ENCODE data around the gene ACOT11.
A peak's percentile ranks its signal among the peaks of the same experiment; 100 is the strongest.

ACOT11 gene

DNA sequence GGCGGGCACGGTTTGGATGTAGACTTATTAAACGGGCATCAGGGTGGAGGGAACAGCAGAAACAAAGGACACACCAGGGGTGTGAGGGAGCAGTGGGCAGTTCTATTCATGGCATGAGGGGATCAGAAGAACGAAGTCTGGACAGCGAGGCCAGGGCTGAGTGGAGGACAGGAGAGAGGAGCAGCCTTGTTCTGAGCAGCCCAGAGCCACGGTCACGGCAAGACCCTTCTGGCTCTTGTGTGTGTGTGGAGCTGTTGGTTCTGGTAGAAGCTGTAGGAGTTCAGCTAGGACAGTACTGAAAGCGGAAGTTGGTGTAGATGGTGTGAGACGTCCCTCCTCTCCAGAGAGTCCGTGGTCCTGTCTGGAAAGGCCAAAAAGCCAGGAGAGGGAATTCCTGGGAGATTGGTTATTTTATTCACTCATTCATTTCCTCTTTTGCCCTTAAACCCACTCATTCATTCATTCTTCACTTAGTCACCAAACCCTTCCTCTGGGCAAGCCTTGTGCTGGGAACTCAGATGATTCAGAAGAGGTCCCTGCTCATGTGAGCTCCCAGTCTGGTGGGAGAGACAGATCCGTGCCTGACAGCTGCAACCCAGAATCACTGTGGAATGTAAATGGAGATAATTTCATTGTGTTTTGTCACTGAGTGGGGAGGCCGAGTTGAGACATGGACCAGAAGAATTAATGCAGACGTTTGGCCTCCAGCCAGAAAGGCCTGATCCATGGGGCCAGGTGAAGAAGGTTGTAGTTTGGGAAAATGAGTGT lies 4.1 kb upstream of the ACOT11 start:
- TF ChIP-seq GATA1 (IDR thresholded peaks at IDR 0.05; ENCODE audit: low read depth, low read length) = no peak
- TF ChIP-seq POLR2A (IDR thresholded peaks at IDR 0.05; ENCODE audit: low read length) = no peak
- DNase-seq = no peak

DNA sequence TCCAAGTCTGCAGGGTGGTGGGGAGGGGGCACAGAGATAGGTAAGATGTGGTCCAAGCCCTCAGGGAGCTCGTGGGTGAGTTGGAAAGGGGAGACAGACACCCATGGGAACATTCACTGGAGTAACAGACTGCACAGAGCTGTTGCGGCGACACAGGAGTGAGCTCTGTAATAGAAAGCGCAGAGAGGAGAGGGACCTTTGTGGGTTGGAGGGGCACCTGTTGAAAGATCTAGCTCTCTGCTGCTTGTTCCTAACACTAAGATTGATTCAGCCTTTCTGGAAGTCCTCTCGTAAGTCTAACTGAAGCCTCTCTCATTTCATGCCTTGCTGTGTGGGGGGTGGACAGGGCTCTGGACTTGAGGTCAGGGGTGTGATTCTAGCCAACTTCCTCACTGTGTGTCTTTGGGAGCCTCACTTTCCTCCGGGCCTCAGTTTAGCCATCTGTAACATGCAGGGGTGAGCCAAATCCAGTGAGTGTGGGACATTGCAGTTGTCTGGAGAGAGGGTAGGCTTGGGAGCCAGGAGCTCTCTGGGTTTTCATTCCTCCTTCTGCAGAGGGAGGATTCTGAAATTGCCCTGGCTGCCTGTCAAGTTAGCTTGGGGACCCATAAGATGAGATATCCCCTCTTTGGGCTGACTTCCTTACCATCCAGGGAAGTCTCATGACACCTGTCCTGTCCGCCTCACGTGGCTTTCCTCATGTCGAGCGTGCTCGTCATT lies 2.0 kb upstream of the ACOT11 start:
- no peak for TF ChIP-seq POLR2A (IDR thresholded peaks at IDR 0.05; ENCODE audit: low read length)
- no peak for TF ChIP-seq GATA1 (IDR thresholded peaks at IDR 0.05; ENCODE audit: low read depth, low read length)
- no peak for DNase-seq

DNA sequence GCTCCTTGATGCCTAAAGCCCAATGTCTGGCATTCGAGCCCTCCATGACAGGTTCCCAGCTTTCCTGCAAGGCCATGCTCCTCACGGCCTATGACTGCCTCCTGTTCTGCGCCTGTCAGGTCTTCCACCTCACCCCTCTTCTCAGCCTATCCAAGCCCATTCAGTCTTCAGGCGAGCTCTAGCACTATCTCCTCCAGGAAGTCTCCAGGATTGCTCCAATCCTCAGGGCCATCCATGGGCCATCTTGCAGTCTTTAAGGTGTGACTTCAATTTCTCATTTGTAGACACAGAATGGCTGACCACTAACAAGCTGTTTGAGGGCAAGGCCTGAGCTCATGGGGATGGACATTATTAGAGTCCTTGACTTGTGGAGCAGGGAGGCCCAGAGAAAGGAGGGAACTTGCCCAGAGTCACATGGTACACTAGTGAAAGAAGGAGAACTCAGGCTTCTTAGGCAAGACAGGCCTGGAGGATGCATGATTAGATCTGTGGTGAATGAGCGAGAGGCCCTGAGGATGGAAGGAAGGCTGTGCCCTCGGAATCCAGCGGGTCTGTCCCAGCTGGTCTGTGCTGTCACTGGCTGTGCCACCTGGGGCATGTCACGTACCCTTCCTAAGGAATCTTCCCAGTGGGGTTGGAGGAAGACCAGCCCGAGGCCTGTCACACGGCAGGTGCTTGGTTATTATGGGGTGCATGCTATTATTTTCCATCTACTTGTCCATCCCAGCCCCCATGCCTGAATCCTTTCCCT lies 1.2 kb upstream of the ACOT11 start:
- DNase-seq = peak; percentile 23 to 26
- no peak for TF ChIP-seq POLR2A (IDR thresholded peaks at IDR 0.05; ENCODE audit: low read length)
- TF ChIP-seq GATA1 (IDR thresholded peaks at IDR 0.05; ENCODE audit: low read depth, low read length) = no peak

DNA sequence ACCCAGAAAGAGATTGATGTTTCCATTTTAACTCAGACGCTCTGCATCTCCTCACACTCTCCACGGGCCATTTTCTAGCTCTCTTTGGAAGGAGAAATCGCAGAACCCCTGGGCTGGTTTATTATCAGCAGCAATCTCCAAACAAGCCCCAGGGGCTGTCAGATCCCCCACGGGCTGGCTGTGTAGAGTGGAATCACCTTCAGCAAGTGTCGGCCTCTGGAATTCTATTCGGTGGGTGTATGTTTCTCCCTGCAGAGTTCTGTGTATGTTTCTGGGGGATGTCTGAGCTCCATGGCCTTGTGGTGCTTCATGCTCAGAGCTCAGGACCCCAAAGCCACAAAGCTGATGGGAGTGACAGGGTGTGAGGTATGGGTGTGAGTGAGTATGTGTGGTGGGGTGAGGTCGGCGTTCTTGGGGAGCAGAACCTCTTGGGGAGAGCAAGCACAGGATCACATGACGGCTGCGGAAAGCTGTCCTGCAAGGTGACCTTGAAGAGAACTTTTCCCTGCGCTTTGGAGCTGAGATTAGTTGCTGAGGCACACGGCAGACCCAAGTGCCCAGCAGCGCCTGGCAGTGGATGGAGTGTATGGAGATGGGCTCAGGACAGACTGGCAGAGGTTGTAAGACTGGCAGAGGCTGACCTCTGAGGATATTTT lies 489 bp downstream of the ACOT11 start:
- TF ChIP-seq POLR2A (IDR thresholded peaks at IDR 0.05; ENCODE audit: low read length) (no peak), GATA1 (IDR thresholded peaks at IDR 0.05; ENCODE audit: low read depth, low read length) (no peak)
- DNase-seq = no peak

DNA sequence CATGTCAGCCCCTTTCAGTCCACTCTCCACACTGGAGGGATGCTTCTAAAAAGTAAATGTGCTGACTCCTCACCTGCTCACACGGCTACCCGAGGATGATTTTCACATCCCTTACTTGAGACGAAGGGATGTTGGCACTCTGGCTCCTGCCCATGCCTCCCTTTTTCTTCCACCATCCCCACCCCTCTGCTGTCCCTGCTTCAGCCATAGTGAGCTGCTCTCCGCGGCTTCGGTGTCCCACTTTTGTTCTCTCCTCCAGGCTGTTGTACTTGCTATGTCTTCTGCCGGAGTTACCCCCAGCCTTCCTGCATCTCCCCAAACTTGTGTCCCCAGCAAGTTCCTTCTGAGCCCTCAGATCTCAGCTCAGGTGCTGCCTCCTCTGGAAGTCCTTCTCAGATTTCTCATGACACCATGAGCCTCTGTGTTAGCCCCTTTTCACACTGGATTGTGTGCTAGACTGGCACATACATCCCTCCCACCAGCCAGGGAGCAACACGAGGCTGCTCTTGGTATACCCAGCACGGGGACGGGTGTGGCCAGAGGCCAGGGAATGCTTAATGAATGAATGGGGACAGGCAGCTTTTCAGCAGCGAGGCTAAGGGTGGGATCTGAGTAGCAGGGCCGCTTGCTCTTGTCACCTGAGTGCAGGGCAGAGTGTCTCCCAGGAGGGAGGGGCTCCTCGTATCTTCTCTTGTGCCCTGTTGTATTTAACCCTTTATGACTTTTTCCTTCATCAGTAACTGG lies 1.3 kb downstream of the ACOT11 start:
- no peak for TF ChIP-seq POLR2A (IDR thresholded peaks at IDR 0.05; ENCODE audit: low read length)
- TF ChIP-seq GATA1 (IDR thresholded peaks at IDR 0.05; ENCODE audit: low read depth, low read length) = no peak
- DNase-seq = no peak

DNA sequence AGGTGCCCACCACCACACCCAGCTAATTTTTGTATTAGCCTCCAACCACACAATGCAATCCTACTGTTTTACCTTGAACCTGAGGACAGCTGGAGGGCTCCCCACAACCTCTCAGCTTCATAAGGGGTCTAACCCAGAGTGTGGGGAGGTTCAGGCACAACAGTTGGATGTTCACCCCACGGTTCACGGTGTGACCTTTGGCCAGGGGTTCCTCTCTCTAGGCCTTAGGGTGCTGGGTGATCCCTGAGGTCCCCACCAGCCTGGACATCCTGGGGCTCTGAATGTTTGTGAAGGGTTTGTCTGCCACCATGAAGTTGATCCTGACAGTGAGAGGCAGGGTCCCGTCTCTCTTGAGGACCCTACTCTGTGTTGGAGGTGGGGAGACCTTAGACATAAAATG lies 3.9 kb downstream of the ACOT11 start:
- TF ChIP-seq GATA1 (IDR thresholded peaks at IDR 0.05; ENCODE audit: low read depth, low read length) (no peak), POLR2A (IDR thresholded peaks at IDR 0.05; ENCODE audit: low read length) (no peak)
- no peak for DNase-seq

DNA sequence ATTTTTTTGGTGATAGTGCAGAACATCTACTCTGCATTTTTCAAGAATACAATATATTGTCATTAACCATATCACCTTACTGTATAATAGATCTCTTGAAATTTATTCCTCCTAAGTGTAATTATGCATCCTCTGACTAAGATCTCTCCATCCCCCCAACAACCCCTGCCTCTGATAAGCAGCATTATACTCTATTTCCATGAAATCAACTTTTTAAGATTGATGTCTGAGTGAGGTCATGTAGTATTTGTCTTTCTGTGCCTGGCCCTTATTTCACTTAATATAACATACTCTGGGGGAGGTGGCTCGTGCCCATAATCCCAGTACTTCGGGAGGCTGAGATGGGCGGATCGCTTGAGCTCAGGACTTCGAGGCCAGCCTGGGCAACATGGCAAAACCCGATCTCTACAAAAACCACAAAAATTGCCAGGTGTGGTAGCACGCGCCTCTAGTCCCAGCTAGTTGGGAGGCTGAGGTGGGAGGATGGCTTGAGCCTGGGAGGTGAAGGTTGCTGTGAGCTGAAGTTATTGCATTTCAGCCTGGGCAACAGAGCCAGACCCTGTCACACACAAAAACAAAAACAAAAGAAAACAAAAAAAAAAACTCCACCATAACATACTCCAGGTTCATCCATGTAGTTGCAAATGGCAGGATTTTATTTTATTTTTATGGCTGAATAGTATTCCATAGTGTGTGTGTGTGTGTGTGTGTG lies 5.7 kb downstream of the ACOT11 start:
- DNase-seq = no peak
- no peak for TF ChIP-seq GATA1 (IDR thresholded peaks at IDR 0.05; ENCODE audit: low read depth, low read length)
- no peak for TF ChIP-seq POLR2A (IDR thresholded peaks at IDR 0.05; ENCODE audit: low read length)

DNA sequence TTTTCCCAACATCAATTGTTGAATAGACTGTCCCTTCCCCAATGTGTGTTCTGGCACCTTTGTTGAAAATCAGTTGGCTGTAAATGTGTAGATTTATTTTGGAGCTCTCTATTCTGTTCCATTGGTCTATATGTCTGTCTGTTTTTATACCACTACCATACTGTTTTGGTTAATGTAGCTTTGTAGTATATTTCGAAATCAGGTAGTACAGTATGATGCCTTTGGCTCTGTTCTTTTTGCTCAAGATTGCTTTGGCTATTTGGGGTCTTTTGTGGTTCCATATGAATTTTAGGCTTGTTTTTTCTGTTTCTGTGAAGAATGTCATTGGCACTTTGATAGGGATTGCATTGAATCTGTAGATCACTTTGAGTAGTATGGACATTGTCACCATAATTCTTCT lies 8.1 kb downstream of the ACOT11 start:
- no peak for DNase-seq
- no peak for TF ChIP-seq GATA1 (IDR thresholded peaks at IDR 0.05; ENCODE audit: low read depth, low read length)
- TF ChIP-seq POLR2A (IDR thresholded peaks at IDR 0.05; ENCODE audit: low read length) = no peak

DNA sequence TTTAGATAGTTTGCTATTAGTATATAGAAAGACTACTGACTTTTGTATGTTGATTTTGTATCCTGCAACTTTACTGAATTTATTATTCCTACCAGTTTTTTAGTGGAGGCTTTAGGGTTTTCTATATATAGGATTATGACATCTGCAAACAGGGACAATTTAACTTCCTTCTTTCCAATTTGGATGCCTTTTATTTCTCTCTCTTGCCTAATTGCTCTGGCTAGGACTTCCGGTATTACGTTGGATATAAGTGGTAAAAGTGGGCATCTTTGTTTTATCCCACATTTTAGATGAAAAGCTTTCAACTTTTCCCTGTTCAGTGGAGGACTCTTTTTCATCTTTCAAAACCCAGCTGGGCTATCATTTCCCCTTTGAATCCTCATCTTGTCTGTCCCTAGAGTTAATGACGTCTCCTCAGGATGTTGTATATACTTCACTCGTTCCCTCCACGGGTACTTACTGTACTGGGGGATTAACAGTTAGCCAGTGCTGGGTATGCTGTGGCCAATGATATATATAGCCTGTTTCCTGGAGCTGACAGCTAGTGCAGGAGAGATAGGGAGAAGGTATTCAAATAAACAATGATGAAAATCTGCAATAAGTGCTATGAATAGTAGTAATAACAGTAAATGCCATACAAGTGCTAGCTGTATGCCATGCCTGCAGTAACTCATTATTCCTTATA lies 9.8 kb downstream of the ACOT11 start:
- no peak for DNase-seq
- no peak for TF ChIP-seq GATA1 (IDR thresholded peaks at IDR 0.05; ENCODE audit: low read depth, low read length)
- TF ChIP-seq POLR2A (IDR thresholded peaks at IDR 0.05; ENCODE audit: low read length) = no peak

DNA sequence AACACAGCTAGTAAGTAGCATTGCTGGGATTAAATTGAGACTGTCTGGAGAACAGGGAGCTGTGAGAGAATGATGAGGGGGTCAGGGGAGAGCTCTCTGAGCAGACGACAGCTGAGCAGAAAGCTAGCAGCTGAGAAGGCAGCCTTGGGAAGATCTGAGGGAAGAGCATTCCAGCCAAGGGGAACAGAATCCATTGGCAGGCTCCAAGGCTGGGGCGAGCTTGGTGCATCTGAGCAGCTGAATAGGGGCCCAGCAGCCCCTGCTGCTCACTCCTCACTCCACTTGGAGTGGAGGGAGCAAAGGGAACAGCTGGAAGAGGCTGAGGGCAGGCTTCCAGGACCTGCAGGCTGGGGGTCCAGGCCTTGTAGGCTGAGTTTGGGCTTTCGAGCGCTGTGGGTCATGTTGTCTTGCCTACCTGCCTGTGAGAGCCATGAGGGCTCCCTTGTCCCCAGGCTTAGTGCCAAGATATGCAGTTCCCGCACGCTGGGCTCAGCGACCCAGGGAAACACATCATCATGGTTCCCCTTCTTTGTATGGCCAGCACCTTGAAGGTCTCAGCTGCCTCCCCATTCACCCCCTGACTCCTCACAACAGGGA lies 10.5 kb downstream of the ACOT11 start:
- no peak for TF ChIP-seq GATA1 (IDR thresholded peaks at IDR 0.05; ENCODE audit: low read depth, low read length)
- no peak for TF ChIP-seq POLR2A (IDR thresholded peaks at IDR 0.05; ENCODE audit: low read length)
- no peak for DNase-seq

DNA sequence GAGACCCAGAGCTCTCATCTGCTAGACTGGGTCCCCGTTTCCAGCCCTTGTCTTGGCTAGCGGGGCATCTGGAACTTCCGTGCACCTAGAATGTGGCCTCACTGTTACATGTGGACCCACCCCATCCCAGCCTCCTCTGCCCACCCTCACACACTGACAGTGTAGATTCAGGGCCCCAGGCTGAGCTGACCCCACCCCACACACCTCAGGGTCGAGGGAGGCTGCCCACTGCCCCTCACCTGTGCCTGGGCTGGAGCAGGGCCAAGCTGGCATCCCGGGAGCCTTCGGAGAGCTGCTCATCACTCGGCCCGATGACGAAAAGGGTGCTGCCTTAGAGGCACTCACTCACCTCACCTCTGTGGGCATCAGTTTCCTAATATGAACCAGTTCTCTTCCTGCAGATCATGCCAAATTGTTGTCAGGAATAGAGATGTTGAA lies 11.1 kb downstream of the ACOT11 start:
- no peak for DNase-seq
- TF ChIP-seq POLR2A (IDR thresholded peaks at IDR 0.05; ENCODE audit: low read length) = no peak
- TF ChIP-seq GATA1 (IDR thresholded peaks at IDR 0.05; ENCODE audit: low read depth, low read length) = no peak

DNA sequence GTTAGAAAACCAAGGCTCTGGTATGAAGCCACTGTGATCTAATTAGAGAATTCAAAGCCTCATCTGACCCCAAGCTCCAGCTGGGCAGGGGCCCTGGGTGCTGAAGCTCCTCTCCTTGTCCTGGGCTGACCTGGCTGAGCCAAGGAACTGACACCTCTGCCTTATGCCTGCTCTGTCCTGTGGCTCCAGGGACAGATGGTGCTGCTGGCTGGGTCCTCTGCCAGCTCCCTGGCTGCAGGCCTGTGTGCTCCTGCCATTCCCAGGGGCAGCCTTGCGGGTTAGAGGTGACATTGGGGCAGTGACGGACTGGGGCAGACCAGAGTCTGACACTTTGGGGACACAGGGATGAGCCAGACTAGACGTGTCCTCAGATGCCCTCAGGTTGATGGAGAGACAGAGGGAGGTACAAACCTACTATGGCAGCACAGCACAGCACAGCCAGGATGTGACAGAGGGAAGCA lies 11.8 kb downstream of the ACOT11 start:
- DNase-seq = no peak
- TF ChIP-seq POLR2A (IDR thresholded peaks at IDR 0.05; ENCODE audit: low read length) (no peak), GATA1 (IDR thresholded peaks at IDR 0.05; ENCODE audit: low read depth, low read length) (no peak)
